Ramos (cell line): ENCODE data around the gene NOP58.
"Not testable (repeated sequence)": the region's sequence is repeated elsewhere in the genome, so short reads cannot be mapped to it uniquely, and the experiment has no call there.

Experiments used
- in situ Hi-C: fragments of 300-500 bp; cut with MboI; formaldehyde crosslinking; loops from one replicate; pipeline ENCODE4 v1.14.3; 2022; ENCODE audit warnings: low sequenced_read_pairs; ENCODE audit not compliant: unreplicated experiment

The NOP58 gene

DNA sequence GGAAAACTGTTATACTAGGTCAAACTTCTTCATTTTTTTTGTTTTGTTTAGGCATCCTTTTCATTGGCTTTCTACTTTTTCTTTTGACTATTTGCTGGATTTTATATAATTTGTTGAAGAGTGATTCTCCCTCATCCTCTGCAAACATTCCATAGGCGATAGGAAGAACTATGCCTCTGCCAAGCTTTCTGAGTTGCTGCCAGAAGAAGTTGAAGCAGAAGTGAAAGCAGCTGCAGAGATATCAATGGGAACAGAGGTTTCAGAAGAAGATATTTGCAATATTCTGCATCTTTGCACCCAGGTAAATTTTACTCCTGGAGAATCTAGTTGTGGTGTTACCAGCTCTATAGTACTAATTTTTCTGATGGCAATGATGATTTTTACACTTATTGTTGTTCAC, 25.4 kb downstream of the NOP58 start:
- in situ Hi-C loops = no loop called here

DNA sequence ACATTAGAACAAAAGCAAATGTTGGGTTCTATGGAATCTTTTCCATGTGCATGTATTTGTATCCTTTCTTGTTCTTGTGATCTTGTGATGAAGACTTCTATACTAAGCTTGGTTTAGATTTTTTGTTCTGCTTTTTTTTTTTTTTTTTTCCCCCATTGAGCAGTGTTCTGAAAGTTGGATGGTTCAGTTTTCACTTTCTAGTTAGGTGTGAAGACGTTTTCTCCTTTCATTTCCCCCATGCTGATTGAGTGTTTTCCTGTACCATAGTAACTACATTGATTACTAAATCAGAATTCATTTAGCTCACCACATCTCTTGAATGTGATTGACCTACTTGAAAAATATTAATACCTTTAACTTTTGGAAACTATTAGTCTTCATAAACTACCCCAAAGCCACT, 34.1 kb downstream of the NOP58 start:
- in situ Hi-C loops = no loop called here

DNA sequence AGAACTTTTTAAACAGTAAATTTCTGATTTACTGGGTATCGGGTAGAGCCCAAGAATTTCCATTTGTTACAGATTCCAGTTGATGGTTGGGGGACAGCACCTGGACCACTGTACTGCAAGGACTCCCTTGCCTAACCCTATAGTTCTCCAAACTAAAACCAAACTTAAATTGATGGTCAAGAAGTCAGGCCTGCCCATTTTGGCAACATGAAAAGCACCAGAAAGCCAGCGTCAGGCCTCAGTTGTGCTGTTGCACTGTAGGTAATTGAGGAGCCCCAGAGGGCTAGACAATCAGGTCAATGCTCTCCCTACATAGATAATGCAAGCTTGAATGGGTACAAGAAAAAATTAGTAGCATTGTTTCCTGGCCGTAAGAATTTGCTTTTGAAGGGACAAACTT, 40.5 kb downstream of the NOP58 start:
- in situ Hi-C loops = no loop called here

DNA sequence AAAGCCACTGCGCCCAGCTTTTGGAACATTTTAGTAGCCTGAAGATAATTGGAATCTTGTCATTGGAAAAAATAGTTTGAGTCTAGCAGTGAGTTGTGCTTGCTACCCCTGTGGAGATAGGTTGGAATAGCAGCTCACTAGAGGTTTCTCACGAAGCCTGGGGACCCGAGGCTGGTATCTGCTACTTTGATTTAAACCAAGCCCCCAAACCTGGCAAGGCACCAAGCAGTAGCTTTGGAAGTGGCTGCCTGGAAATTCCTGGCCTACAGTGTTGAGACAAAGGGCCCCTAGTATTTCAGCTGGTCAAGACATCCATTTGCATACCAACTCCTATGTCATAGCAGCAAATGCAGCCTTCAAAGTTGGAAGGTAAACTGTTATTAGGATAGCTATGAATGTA, 42.1 kb downstream of the NOP58 start:
- in situ Hi-C loops = no loop called here

DNA sequence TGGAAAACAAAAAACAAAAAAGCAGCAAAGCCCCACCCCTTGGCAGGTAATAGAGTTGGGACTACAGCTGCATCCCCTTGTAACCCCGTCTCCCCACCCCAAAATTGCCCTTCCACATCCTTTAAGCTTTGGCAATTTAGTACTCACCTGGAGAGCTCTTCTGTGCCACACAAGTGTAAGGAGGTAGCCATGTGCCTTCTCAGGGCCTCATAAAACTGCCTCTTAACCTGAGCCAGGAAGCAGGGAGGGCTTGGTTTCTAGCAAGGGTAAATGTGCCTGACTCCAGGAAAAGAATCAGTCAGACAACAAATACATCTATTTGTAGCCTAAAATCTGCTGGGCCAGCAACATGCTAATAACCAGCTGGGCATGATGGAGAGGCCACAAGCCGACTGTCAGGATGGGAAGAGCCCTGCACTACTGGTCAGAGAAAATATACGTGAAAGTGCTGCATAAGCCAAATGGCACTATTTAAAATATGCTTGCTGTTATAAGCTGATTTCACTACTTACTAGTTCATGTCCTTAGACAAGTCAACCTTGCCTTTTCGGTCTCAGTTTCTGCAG, 46.3 kb downstream of the NOP58 start:
- in situ Hi-C loops = no loop called here

DNA sequence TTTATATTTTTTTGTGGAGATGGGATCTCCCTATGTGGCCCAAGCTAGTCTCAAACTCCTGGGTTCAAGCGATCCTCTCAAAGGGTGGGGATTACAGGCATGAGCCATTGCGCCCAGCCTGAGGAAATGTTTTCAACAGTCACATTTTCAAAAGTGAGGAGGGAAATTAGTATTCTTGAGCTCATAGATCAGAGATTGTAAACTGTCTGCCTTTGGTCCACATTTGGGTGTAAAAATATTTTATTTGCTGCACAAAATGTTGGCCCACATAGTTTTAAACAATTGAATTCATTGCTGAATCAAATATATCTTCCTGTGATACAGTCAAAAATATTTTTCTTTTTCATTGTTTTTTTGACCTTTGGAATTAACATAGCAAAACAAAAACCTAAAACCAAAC, 48.6 kb downstream of the NOP58 start:
- in situ Hi-C loops = no loop called here

DNA sequence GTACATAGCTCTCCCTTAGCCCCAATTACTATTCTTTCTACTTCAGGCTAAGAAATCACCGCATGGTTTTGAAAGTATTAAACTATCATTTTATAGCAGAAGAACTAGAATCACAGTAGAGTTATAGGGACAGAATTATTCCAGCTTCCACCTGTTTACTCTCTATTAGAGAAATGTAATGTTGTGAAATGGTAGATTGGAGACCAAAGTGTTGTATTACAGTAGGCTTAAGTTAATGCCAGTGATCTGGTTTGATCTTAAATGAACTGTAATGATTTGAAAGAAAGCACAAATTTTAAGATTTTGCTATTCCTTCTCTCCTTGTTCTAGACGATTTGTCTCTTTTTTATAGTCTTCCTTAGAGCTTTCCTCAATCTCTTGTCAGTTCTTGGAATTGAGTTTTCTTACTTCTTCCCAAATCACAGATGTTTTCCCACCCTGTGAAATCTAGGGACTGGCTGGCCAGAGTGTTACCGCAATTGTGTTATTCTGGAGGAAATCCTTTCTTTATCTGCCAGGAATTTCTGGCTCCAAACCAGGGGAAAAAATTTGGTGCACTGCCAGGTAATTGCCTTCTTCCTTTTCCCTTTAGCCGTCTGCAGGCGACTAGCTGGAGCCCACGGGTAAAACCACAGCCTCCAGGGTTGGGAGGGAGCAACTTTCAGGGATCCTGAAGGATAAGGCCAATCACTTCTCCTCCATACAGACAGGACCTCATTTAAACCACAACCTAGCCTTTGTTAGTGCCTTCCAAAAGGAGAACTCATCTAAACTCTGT, 51.7 kb downstream of the NOP58 start:
- in situ Hi-C loops = no loop called here

DNA sequence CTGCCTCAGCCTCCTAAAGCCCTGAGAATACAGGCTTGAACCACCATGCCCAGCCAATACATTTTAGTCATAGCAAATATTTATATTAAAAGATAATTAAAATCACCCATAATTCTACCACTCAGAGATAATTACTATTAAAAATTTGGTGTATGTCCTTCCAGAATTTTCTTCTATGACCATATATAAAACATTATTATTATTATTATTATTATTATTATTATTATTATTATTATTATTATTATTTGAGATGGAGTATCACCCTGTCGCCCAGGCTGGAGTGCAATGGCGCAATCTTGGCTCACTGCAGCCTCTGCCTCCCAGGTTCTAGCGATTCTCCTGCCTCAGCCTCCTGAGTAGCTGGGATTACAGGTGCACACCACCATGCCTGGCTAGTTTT, 54.8 kb downstream of the NOP58 start:
- in situ Hi-C loops = not testable (repeated sequence)

DNA sequence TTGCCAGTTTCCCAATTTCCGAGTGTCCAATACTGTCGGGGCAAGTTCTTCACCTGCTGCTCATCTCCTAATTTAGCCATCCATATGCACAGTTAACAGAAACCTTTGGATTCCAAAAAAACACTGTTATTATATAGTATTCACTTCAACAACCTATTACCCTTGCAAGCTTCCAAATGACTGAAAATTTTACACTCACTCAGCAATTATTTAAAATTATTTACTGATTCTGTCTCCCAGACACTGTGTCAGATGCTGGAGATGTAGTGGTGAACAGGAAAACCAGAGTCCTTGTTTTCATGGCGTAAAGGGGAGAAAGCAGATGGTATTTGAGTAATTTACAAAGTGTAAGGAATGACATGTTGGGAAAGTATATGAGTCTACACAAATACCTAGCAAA, 56.9 kb downstream of the NOP58 start:
- in situ Hi-C loops = no loop called here

DNA sequence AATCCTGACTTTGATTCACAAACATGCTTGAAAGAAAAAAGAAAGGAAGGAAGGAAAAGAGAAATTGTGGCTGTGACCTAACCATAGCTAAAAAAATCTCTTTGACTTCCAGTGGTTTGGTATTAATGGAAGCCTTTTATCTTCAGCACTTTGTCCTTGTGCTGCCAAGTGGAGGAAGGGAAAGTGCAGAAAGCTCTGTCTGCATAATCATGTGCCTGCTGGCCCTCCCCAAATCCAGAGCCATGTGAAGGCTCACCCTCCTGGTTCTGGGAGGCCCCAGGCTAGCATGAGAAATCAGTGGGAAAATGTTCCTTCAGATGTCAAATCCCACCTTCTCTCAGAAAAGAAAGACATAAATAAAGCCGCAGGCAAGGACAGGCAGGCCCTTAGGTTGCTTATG, 62.3 kb downstream of the NOP58 start:
- in situ Hi-C loops = no loop called here

DNA sequence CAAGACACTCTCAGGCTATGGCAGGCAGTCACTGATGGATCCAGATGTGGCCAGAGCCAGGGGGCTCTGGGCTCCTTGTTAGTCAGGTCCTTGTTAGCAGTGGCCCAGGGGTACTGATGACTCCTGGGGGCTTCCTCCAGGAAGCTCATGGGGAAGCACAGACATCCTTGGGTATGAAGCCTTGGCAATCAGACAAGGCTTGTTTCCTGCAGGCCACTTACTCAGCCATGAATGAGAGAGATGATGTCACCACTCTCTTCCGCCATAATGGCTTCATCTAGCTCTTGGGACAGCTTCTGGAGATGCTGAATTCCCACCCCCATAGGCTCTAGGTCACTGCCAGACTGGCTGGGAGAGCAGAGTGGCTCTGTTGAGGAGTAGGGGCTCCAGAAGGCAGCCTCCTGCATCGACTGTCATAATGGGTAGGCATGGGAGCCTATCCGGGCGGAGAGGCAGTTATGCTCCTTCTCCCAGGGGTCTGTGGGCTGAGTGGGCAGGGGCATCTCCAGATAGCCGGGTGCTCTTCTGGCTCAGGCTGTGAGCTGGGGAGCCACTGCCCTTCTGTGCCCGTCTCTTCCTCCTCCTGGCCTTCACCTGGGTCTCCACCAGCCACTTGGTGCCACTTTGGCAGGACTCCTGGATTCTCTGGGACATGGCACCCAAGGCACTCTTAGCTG, 70.4 kb downstream of the NOP58 start:
- in situ Hi-C loops = no loop called here

DNA sequence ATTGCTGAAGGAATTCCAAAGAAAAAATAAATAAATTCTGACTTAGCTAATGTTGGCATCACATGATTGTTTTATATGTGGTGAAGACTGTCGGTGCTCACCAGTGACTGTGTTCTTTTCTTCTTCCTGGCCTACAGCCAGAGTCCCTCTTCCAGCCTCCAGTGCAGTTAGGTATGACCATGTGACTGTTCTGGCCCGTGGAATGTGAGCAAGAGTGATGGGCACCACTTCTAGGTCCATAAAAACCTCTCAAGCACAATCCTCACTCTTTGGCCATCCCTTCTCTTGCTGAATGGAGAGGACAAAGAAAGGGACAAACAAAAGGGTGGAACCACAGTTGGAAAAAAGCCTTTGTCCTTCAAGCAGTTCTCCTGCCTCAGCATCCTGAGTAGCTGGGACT, 71.6 kb downstream of the NOP58 start:
- in situ Hi-C loops = no loop called here

DNA sequence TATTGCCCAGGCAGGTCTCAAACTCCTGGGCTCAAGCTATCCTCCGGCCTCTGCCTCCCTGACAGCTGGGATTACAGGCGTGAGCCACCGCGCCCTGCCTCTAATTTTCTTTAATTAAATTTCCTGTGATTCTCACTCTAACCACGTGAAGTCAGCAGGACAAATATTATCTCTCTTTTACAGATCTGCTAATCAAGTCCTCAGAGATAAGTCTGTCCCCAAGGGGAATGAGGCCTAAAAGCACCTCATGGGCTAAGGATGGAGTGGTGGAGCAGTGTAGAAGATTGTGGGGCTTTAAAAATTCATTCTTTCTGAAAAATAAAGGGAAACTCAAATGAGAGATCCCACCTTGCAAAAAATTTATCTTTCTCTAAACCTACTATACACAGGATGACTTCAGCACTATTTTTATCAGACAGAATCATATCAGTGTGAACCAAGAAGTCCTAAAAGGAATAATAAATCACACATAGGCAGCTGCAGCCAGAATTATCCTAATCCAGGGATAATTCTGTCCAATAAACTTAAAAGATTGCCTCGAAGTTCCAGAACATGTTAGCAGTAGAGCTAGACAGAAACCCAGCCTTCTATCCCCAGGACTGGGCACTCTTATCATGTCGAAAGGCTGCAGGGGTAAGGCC, 72.3 kb downstream of the NOP58 start:
- in situ Hi-C loops = no loop called here

DNA sequence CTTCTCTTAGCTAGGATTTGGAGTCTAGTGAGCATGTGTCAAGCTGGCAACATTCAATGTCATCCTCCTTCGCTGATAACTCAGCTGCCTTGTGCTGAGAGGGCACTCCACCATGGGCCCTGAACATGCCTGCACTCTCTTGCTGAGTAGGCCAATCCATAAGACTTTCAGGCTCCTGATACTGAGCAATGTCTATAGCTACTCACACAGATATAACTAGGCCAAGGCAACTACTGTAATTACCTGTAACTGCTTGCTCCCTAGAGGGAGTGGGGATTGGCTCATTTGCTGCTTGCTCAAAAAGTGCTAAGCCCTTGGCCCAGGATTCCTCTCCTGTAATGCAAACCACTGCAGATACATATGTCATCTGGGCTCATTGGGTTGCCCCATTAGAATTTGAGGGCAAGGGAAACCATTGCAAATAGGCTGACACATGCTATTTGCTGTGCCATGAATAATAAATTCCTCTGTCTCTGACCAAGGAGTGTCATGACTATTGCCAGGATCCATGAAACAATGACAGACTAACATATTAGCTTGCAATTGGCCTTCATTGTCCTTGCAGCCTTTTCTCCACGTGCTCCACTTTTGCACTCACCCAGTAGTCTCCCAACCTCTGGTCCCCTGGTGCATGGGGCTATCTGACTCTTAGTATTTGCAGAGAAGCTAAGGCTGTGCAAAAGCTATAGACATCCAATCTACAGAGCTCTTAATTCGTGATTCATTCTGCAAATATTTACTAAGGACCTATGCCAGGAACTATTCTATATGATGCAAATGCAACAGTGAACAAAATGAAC, 73.7 kb downstream of the NOP58 start:
- in situ Hi-C loops = no loop called here

DNA sequence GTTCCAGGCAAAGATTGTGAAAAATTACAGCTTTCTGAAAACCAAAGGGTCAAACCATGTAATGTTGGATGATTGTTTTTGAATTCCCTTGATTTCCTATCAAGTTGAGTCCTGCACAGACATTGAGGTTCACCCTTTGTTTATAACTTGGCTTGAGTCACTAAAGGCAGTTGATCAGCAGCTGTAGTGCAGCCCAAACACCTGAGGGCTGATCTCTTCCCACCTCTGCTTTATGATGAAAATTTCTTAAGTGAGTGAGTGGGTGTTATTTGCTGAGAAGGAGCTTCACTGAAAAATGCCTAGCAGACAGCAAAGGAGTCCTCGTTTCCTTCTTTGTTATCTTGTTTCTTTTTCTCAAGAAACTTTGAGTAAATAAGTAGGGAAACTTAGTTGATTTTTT, 78.6 kb downstream of the NOP58 start:
- in situ Hi-C loops = no loop called here

DNA sequence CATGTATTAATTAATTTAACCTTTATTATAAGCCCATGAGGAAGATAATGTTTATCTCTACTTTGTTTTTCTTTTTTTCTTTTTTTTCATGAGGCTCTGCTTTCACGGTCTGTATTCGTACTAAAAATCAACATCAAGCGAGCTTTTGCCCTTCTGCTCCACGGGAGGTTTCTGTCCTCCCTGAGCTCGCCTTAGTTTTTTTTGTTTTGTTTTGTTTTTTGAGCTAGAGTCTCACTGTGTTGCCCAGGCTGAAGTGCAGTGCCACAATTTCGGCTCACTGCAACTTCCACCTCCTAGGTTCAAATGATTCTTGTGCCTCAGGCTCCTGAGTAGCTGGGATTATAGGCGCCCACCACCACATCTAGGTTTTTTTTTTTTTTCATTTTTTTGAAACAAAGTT, 80.6 kb downstream of the NOP58 start:
- in situ Hi-C loops = no loop called here
